ENCODE results near the gene CDH26. TPM values are rescaled to one million over a fixed set of nuclear protein-coding genes. Genes with fewer than 3 reads are reported as not detected.

Gene CDH26
- total RNA-seq, 1 donor from 2014 or later, result 0.41 TPM

GRCh38 chr20:60011512-60012507 lies 53.6 kb downstream of the CDH26 start:
- H3K4me1 Mint-ChIP-seq (ENCODE audit: low read depth), result peaks cover 20% of the 10 kb centered on the region
- no peak for DNase-seq (ENCODE audit: low spot score)
- H3K9me3 Mint-ChIP-seq, result no peaks in the 10 kb centered on the region
- H3K36me3 Mint-ChIP-seq (ENCODE audit: low read depth), result no peaks in the 10 kb centered on the region
- no peak overlapping the region for H3K27ac Mint-ChIP-seq
- H3K27me3 Mint-ChIP-seq (ENCODE audit: insufficient read depth), result peaks cover 17% of the 10 kb centered on the region
- intact Hi-C loops (cut with micrococcal nuclease), result no loop called here
- H3K4me3 Mint-ChIP-seq, result no peak overlapping the region

GRCh38 chr20:60013296-60014139 lies 55.3 kb downstream of the CDH26 start:
- intact Hi-C loops (cut with micrococcal nuclease), result no loop called here
- Mint-ChIP-seq H3K4me3 (no peak overlapping the region), H3K36me3 (ENCODE audit: low read depth) (no peaks in the 10 kb centered on the region), H3K27me3 (ENCODE audit: insufficient read depth) (peaks cover 25% of the 10 kb centered on the region), H3K4me1 (ENCODE audit: low read depth) (peaks cover 20% of the 10 kb centered on the region), H3K9me3 (no peaks in the 10 kb centered on the region), H3K27ac (no peak overlapping the region)
- DNase-seq (ENCODE audit: low spot score), result no peak

- Mint-ChIP-seq H3K27ac (no peak overlapping the region), H3K4me1 (ENCODE audit: low read depth) (peaks cover 9% of the 10 kb centered on the region), H3K27me3 (ENCODE audit: insufficient read depth) (peaks cover 16% of the 10 kb centered on the region), H3K4me3 (no peak overlapping the region), H3K36me3 (ENCODE audit: low read depth) (no peaks in the 10 kb centered on the region), H3K9me3 (no peaks in the 10 kb centered on the region)
- intact Hi-C loops (cut with micrococcal nuclease), result no loop called here
- no peak for DNase-seq (ENCODE audit: low spot score)
Observed at GRCh38 chr20:60016406-60016805, 58.2 kb downstream of the CDH26 start.

- no peaks in the 10 kb centered on the region for H3K9me3 Mint-ChIP-seq
- H3K36me3 Mint-ChIP-seq (ENCODE audit: low read depth), result no peaks in the 10 kb centered on the region
- H3K4me1 Mint-ChIP-seq (ENCODE audit: low read depth), result no peaks in the 10 kb centered on the region
- intact Hi-C loops (cut with micrococcal nuclease), result no loop called here
- H3K27me3 Mint-ChIP-seq (ENCODE audit: insufficient read depth), result peaks cover 8% of the 10 kb centered on the region
- DNase-seq (ENCODE audit: low spot score), result no peak
- H3K27ac Mint-ChIP-seq, result no peak overlapping the region
- H3K4me3 Mint-ChIP-seq, result no peak overlapping the region
Observed at GRCh38 chr20:60020251-60020650, 62.0 kb downstream of the CDH26 start.

GRCh38 chr20:60021104-60021503 lies 62.9 kb downstream of the CDH26 start:
- Mint-ChIP-seq H3K27ac (no peak overlapping the region), H3K4me1 (ENCODE audit: low read depth) (no peaks in the 10 kb centered on the region)
- intact Hi-C loops (cut with micrococcal nuclease), result no loop called here

GRCh38 chr20:60022849-60023248 lies 64.6 kb downstream of the CDH26 start:
- H3K9me3 Mint-ChIP-seq, result peaks cover 1% of the 10 kb centered on the region
- intact Hi-C loops (cut with micrococcal nuclease), result no loop called here
- no peaks in the 10 kb centered on the region for H3K4me1 Mint-ChIP-seq (ENCODE audit: low read depth)
- H3K27ac Mint-ChIP-seq, result no peak overlapping the region
- H3K36me3 Mint-ChIP-seq (ENCODE audit: low read depth), result no peaks in the 10 kb centered on the region
- H3K27me3 Mint-ChIP-seq (ENCODE audit: insufficient read depth), result peaks cover 4% of the 10 kb centered on the region
- no peak for DNase-seq (ENCODE audit: low spot score)
- H3K4me3 Mint-ChIP-seq, result no peak overlapping the region

More at GRCh38 chr20:60021104-60021503, 62.9 kb downstream of the CDH26 start:
- DNase-seq (ENCODE audit: low spot score), result no peak
- Mint-ChIP-seq H3K36me3 (ENCODE audit: low read depth) (no peaks in the 10 kb centered on the region), H3K27me3 (ENCODE audit: insufficient read depth) (peaks cover 8% of the 10 kb centered on the region), H3K9me3 (no peaks in the 10 kb centered on the region), H3K4me3 (no peak overlapping the region)

- no peaks in the 10 kb centered on the region for H3K36me3 Mint-ChIP-seq (ENCODE audit: low read depth)
- intact Hi-C loops (cut with micrococcal nuclease), result no loop called here
- no peak overlapping the region for H3K27ac Mint-ChIP-seq
- DNase-seq (ENCODE audit: low spot score), result no peak
- H3K27me3 Mint-ChIP-seq (ENCODE audit: insufficient read depth), result no peaks in the 10 kb centered on the region
- H3K4me1 Mint-ChIP-seq (ENCODE audit: low read depth), result no peaks in the 10 kb centered on the region
- no peak overlapping the region for H3K4me3 Mint-ChIP-seq
- peaks cover 7% of the 10 kb centered on the region for H3K9me3 Mint-ChIP-seq
Observed at GRCh38 chr20:60024245-60024644, 66.0 kb downstream of the CDH26 start.

GRCh38 chr20:60024801-60025200 lies 66.6 kb downstream of the CDH26 start:
- no peaks in the 10 kb centered on the region for H3K4me1 Mint-ChIP-seq (ENCODE audit: low read depth)
- no peak overlapping the region for H3K4me3 Mint-ChIP-seq
- peaks cover 7% of the 10 kb centered on the region for H3K9me3 Mint-ChIP-seq
- H3K27ac Mint-ChIP-seq, result no peak overlapping the region
- H3K36me3 Mint-ChIP-seq (ENCODE audit: low read depth), result no peaks in the 10 kb centered on the region
- no peaks in the 10 kb centered on the region for H3K27me3 Mint-ChIP-seq (ENCODE audit: insufficient read depth)
- intact Hi-C loops (cut with micrococcal nuclease), result no loop called here
- DNase-seq (ENCODE audit: low spot score), result no peak

GRCh38 chr20:60026010-60026409 lies 67.8 kb downstream of the CDH26 start:
- no peaks in the 10 kb centered on the region for H3K36me3 Mint-ChIP-seq (ENCODE audit: low read depth)
- intact Hi-C loops (cut with micrococcal nuclease), result no loop called here
- H3K9me3 Mint-ChIP-seq, result peaks cover 7% of the 10 kb centered on the region
- DNase-seq (ENCODE audit: low spot score), result no peak
- H3K4me1 Mint-ChIP-seq (ENCODE audit: low read depth), result no peaks in the 10 kb centered on the region
- no peak overlapping the region for H3K4me3 Mint-ChIP-seq
- no peaks in the 10 kb centered on the region for H3K27me3 Mint-ChIP-seq (ENCODE audit: insufficient read depth)
- H3K27ac Mint-ChIP-seq, result no peak overlapping the region

GRCh38 chr20:60030471-60030870 lies 72.2 kb downstream of the CDH26 start:
- Mint-ChIP-seq H3K27ac (no peak overlapping the region), H3K4me1 (ENCODE audit: low read depth) (no peaks in the 10 kb centered on the region), H3K9me3 (peaks cover 7% of the 10 kb centered on the region), H3K27me3 (ENCODE audit: insufficient read depth) (no peaks in the 10 kb centered on the region), H3K36me3 (ENCODE audit: low read depth) (no peaks in the 10 kb centered on the region), H3K4me3 (no peak overlapping the region)
- intact Hi-C loops (cut with micrococcal nuclease), result no loop called here
- DNase-seq (ENCODE audit: low spot score), result no peak

- Mint-ChIP-seq H3K36me3 (ENCODE audit: low read depth) (no peaks in the 10 kb centered on the region), H3K27me3 (ENCODE audit: insufficient read depth) (no peaks in the 10 kb centered on the region), H3K4me3 (no peak overlapping the region), H3K27ac (no peak overlapping the region), H3K9me3 (peaks cover 12% of the 10 kb centered on the region), H3K4me1 (ENCODE audit: low read depth) (no peaks in the 10 kb centered on the region)
- no peak for DNase-seq (ENCODE audit: low spot score)
- intact Hi-C loops (cut with micrococcal nuclease), result no loop called here
Observed at GRCh38 chr20:60031107-60031506, 72.9 kb downstream of the CDH26 start.

GRCh38 chr20:60034231-60035110 lies 76.2 kb downstream of the CDH26 start:
- H3K27ac Mint-ChIP-seq, result no peak overlapping the region
- DNase-seq (ENCODE audit: low spot score), result no peak
- H3K36me3 Mint-ChIP-seq (ENCODE audit: low read depth), result no peaks in the 10 kb centered on the region
- H3K4me1 Mint-ChIP-seq (ENCODE audit: low read depth), result no peaks in the 10 kb centered on the region
- no peak overlapping the region for H3K4me3 Mint-ChIP-seq
- peaks cover 12% of the 10 kb centered on the region for H3K9me3 Mint-ChIP-seq
- intact Hi-C loops (cut with micrococcal nuclease), result no loop called here
- peaks cover 2% of the 10 kb centered on the region for H3K27me3 Mint-ChIP-seq (ENCODE audit: insufficient read depth)

Data from activated T-helper 1 cell treated with anti-CD3 and anti-CD28 coated beads, Interleukin-12 subunit alpha, Interleukin-12 subunit beta, Interleukin-2, Interleukin-4 antibody, amounts not matched to agents 30 ng/mL and 10 ng/mL and 1 ng/mL, durations not matched to agents 14 hours and 24 hours and 36 hours (primary cell).